K562 (cell line): ENCODE measurements around the gene PPP1R16B. TPM values are rescaled to one million over a fixed set of nuclear protein-coding genes. Genes with fewer than 3 reads are reported as not detected.

Source experiments
- ATAC-seq: fragments of 200-7000 bp; cut with Tn5 transposase; 3 replicates; pipeline ENCODE4 v1.9.1; 2020; ENCODE audit warnings: moderate library complexity
- BruUV-seq: library from RNA; stranded (reverse); fragments of 400-500 nt; replicated peaks from 2 replicates; lab custom pipeline; 2021; lab: Mats Ljungman, UMichigan
- CTCF ChIA-PET: fragments of 300-600 bp; formaldehyde crosslinking; extraction: SDS; loops from one replicate; lab custom pipeline; 2021; ENCODE audit warnings: low intra/inter-chr PET ratio; lab: Yijun Ruan, JAX
- POLR2A ChIA-PET: fragments of 300-600, 350-650 bp; sonication (Branson Sonifier 250); formaldehyde crosslinking; extraction: SDS; loops from one replicate; lab custom pipeline; 2021; ENCODE audit warnings: antibody characterized with exemption, inconsistent platforms; lab: Yijun Ruan, JAX
- DNase-seq, 4 experiments: peaks; one replicate each; pipeline versions ENCODE4 v3.0.0 to v3.0.0-alpha.2; 2011 to 2018; ENCODE audit warnings: low spot score in 3 of 4, mixed read lengths in 3 of 4; ENCODE audit errors: extremely low read depth in 1 of 4
- FAIRE-seq: peaks from 2 replicates; lab custom pipeline; 2011; peaks lifted over from hg19 to GRCh38; lab: Jason Lieb, UNC
- H2AFZ ChIP-seq: 2 replicates; pipeline ENCODE4 v1.6.0; 2011; ENCODE audit warnings: low read depth, low read length, control low read depth, inconsistent platforms
- H3K27ac ChIP-seq: fragments of 200-600 bp; 3 replicates; pipeline ENCODE4 v1.8.0; 2011; ENCODE audit warnings: low read depth, mild to moderate bottlenecking, control low read depth, inconsistent platforms, low read length, moderate library complexity, mixed read lengths; ENCODE audit errors: extremely low read depth
- H3K27me3 ChIP-seq, 2 experiments: fragments of 300-600 bp in 1 of 2; 2 replicates in 1 of 2; 3 replicates in 1 of 2; pipeline versions ENCODE4 v1.6.0 to v1.8.0; 2011; ENCODE audit warnings: inconsistent platforms in 2 of 2, low read length in 2 of 2, mild to moderate bottlenecking in 1 of 2, mixed read lengths in 1 of 2, moderate library complexity in 1 of 2; ENCODE audit not compliant: control insufficient read depth in 2 of 2, insufficient read depth in 2 of 2
- H3K36me3 ChIP-seq: fragments of 300-600 bp; 3 replicates; pipeline ENCODE4 v1.8.0; 2011; ENCODE audit warnings: mild to moderate bottlenecking, low read length, inconsistent platforms; ENCODE audit not compliant: control insufficient read depth, insufficient read depth
- H3K4me1 ChIP-seq, 2 experiments: fragments of 200-600 bp in 1 of 2; replicated peaks in 1 of 2; 2 replicates in 1 of 2; 3 replicates in 1 of 2; pipeline versions ENCODE4 v1.5.1 to v1.8.0; 2011; ENCODE audit warnings: inconsistent platforms in 2 of 2, low read length in 2 of 2, mild to moderate bottlenecking in 1 of 2, mixed read lengths in 1 of 2, moderate library complexity in 1 of 2; ENCODE audit not compliant: control insufficient read depth in 2 of 2, insufficient read depth in 2 of 2
- H3K4me2 ChIP-seq: 2 replicates; pipeline ENCODE4 v1.6.1; 2011; ENCODE audit warnings: low read length, control low read depth, inconsistent platforms, mixed read lengths; ENCODE audit not compliant: insufficient read depth
- H3K4me3 ChIP-seq: fragments of 200-600 bp; sonication (generic), shearing (Covaris generic); 2 replicates; pipeline ENCODE4 v1.5.1; 2016; ENCODE audit warnings: control low read depth, inconsistent platforms
- H3K79me2 ChIP-seq: fragments of 200-600 bp; 3 replicates; pipeline ENCODE4 v1.8.0; 2011; ENCODE audit warnings: low read length, inconsistent platforms; ENCODE audit not compliant: control insufficient read depth, insufficient read depth
- H3K9ac ChIP-seq, 2 experiments: 2 replicates each; pipeline versions ENCODE4 v1.6.0 to v1.6.1; 2011; ENCODE audit warnings: low read depth in 2 of 2, low read length in 2 of 2, control low read depth in 1 of 2, inconsistent platforms in 1 of 2, mild to moderate bottlenecking in 1 of 2, mixed read lengths in 1 of 2; ENCODE audit not compliant: insufficient read depth in 1 of 2
- H3K9me1 ChIP-seq: one replicate; pipeline ENCODE4 v1.6.0; 2011; ENCODE audit warnings: inconsistent platforms, mild to moderate bottlenecking, low read length, moderate library complexity; ENCODE audit not compliant: control insufficient read depth, insufficient read depth
- H3K9me3 ChIP-seq: replicated peaks from 2 replicates; pipeline ENCODE4 v1.5.1; 2011; ENCODE audit warnings: low read depth, low read length, inconsistent platforms; ENCODE audit not compliant: control insufficient read depth, insufficient read depth
- H4K20me1 ChIP-seq: replicated peaks from 2 replicates; pipeline ENCODE4 v1.6.1; 2011; ENCODE audit warnings: low read length, inconsistent platforms, mixed read lengths; ENCODE audit not compliant: control insufficient read depth, insufficient read depth
- CSDE1 ChIP-seq, 2 experiments: fragments of 450-650 bp; IDR thresholded peaks; 2 replicates each; pipeline ENCODE4 v1.6.1; 2016; ENCODE audit warnings: mild to moderate bottlenecking in 1 of 2
- KDM2B ChIP-seq: fragments of 250-450 bp; sonication (Bioruptor Pico); IDR thresholded peaks from 2 replicates; pipeline ENCODE4 v1.8.0; 2021; ENCODE audit warnings: mild to moderate bottlenecking, moderate library complexity
- SPI1 ChIP-seq: IDR thresholded peaks from 2 replicates; pipeline ENCODE4 v1.6.1; 2011; ENCODE audit warnings: low read depth, low read length, control low read depth, borderline replicate concordance
- TAF9B ChIP-seq: fragments of 450-650 bp; IDR thresholded peaks from 2 replicates; pipeline ENCODE4 v1.6.1; 2018; ENCODE audit warnings: mild to moderate bottlenecking; ENCODE audit not compliant: partially characterized antibody
- ZEB2 ChIP-seq: fragments of 450-650 bp; IDR thresholded peaks from 2 replicates; pipeline ENCODE4 v1.6.1; 2016
- ZNF79 ChIP-seq: fragments of 250-450 bp; sonication (Bioruptor Pico); IDR thresholded peaks from 2 replicates; pipeline ENCODE4 v1.4.0; 2020; ENCODE audit warnings: low read depth, mild to moderate bottlenecking, moderate library complexity
- WGBS: fragments of 100-300 bp; shearing (Covaris generic); methylation state at CpG from one replicate; pipeline ENCODE4 v1.1.6; 2016; ENCODE audit warnings: low coverage, mixed read lengths; ENCODE audit not compliant: insufficient coverage; ENCODE audit errors: missing lambda C conversion rate; 5-methylcytosine and 5-hydroxymethylcytosine counted together
- in situ Hi-C: fragments of 300-500 bp; cut with MboI; formaldehyde crosslinking; loops from 4 replicates; pipeline ENCODE4 v1.15.0; 2018; ENCODE audit warnings: inconsistent platforms, mixed read lengths
- intact Hi-C: fragments of 100-400 bp; cut with micrococcal nuclease; formaldehyde crosslinking; loops from 2 replicates; pipeline ENCODE4 v1.14.2; 2022
- polyA plus RNA-seq, 8 experiments: library from polyadenylated mRNA; depleted of rRNA in 4 of 8; stranded (reverse) in 5 of 8; unstranded in 3 of 8; fragments of >200 nt; fragmentation: Nextera tagmentation in 2 of 8; fragmentation: Illumina TruSeq in 1 of 8; extraction: Ambion mirVana in 2 of 8; extraction: Trizol in 1 of 8; gene quantifications; 2 replicates each; pipeline versions ENCODE4 v1.2.1 to v1.2.3, GENCODE V29; 2011 to 2014; ENCODE audit warnings: inconsistent platforms in 1 of 8, missing spikeins in 1 of 8
- total RNA-seq, 7 experiments: library from RNA; depleted of rRNA in 6 of 7; stranded (reverse); fragments of >200 nt in 6 of 7; fragmentation: Illumina TruSeq in 2 of 7; extraction: Trizol in 2 of 7; gene quantifications; 2 replicates each; pipeline versions ENCODE4 v1.2.1 to v1.2.3, GENCODE V29; 2011 to 2021; ENCODE audit warnings: low replicate concordance in 1 of 7
- TF ChIP-seq, protein P1 (sequence below): sonication (generic); formaldehyde crosslinking; IDR thresholded peaks from 2 replicates; pipeline ENCODE4 v1.8.1; 2023; ENCODE audit warnings: mild to moderate bottlenecking, missing genetic modification reagents
- TF ChIP-seq, protein P2 (sequence below): sonication (generic); formaldehyde crosslinking; IDR thresholded peaks from 2 replicates; pipeline ENCODE4 v1.5.0; 2020; ENCODE audit warnings: missing genetic modification reagents
- TF ChIP-seq, protein P3 (sequence below): fragments of 450-650 bp; IDR thresholded peaks from 2 replicates; pipeline ENCODE4 v1.6.1; 2016; ENCODE audit warnings: mild to moderate bottlenecking

The PPP1R16B gene
- total and polyA plus RNA-seq, 9 of the 15 experiments (the other 6 are each of a cell fraction or from before 2014, with no cell fraction given), result 1.5 to 11.5 (median 6.8) TPM

DNA sequence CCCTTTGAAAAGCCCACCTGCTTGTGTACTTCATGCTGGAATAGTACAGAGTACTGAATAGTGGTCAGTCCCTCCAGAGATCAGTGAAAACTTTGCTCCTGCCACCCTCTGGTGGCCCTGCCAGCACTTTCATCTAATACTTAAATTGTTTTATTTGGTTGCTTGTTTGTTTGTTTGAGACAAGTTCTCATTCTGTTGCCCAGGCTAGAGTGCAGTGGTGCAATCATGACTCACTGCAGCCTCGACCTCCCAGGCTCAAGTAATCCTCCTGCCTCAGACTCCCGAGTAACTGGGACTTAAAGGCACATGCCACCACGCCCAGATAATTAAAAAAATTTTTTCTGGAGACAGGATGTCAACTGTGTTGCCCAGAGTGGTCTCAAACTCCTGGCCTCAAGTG is 129.8 kb downstream of the PPP1R16B start (continued):
- TF ChIP-seq, protein P1, sequence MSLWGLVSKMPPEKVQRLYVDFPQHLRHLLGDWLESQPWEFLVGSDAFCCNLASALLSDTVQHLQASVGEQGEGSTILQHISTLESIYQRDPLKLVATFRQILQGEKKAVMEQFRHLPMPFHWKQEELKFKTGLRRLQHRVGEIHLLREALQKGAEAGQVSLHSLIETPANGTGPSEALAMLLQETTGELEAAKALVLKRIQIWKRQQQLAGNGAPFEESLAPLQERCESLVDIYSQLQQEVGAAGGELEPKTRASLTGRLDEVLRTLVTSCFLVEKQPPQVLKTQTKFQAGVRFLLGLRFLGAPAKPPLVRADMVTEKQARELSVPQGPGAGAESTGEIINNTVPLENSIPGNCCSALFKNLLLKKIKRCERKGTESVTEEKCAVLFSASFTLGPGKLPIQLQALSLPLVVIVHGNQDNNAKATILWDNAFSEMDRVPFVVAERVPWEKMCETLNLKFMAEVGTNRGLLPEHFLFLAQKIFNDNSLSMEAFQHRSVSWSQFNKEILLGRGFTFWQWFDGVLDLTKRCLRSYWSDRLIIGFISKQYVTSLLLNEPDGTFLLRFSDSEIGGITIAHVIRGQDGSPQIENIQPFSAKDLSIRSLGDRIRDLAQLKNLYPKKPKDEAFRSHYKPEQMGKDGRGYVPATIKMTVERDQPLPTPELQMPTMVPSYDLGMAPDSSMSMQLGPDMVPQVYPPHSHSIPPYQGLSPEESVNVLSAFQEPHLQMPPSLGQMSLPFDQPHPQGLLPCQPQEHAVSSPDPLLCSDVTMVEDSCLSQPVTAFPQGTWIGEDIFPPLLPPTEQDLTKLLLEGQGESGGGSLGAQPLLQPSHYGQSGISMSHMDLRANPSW (CRISPR knock-in tag), result no peak

DNA sequence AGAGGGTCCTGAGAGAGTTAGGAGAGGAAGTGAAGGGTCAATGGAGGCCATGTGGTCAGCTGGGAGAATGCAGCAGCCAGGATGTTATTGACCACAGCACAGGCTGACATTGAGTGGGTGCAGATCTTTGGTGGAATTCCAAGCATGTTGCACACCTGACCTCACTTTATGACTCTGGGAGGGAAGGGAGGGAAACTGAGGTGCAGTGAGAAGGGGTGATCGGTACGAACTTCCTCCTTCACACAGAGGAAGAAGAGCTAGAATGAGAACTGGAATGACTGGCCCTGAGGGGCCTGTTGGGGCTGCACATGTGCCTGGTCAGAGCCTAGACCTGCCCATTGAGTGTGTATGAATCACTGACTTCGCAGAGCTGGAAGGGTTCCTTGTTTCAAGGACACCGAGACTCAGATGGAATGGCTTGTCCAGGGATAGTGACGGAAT is 130.5 kb downstream of the PPP1R16B start:
- H3K9me3 ChIP-seq, result no peaks in the 10 kb centered on the region
- TF ChIP-seq SPI1, result 0 out of 2 replicates have a peak, but pooled peaks have one; percentile 39
- TF ChIP-seq ZNF79, result no peak
- TF ChIP-seq, protein P2, sequence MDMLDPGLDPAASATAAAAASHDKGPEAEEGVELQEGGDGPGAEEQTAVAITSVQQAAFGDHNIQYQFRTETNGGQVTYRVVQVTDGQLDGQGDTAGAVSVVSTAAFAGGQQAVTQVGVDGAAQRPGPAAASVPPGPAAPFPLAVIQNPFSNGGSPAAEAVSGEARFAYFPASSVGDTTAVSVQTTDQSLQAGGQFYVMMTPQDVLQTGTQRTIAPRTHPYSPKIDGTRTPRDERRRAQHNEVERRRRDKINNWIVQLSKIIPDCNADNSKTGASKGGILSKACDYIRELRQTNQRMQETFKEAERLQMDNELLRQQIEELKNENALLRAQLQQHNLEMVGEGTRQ (CRISPR knock-in tag), result 0 out of 2 replicates have a peak, but pooled peaks have one; percentile 5
- TF ChIP-seq KDM2B, result no peak
- no peak for TF ChIP-seq CSDE1 (IDR thresholded peaks at IDR 0.05)
- TF ChIP-seq, protein P3, sequence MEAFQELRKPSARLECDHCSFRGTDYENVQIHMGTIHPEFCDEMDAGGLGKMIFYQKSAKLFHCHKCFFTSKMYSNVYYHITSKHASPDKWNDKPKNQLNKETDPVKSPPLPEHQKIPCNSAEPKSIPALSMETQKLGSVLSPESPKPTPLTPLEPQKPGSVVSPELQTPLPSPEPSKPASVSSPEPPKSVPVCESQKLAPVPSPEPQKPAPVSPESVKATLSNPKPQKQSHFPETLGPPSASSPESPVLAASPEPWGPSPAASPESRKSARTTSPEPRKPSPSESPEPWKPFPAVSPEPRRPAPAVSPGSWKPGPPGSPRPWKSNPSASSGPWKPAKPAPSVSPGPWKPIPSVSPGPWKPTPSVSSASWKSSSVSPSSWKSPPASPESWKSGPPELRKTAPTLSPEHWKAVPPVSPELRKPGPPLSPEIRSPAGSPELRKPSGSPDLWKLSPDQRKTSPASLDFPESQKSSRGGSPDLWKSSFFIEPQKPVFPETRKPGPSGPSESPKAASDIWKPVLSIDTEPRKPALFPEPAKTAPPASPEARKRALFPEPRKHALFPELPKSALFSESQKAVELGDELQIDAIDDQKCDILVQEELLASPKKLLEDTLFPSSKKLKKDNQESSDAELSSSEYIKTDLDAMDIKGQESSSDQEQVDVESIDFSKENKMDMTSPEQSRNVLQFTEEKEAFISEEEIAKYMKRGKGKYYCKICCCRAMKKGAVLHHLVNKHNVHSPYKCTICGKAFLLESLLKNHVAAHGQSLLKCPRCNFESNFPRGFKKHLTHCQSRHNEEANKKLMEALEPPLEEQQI, result no peak
- no peak for TF ChIP-seq ZEB2
- TF ChIP-seq TAF9B, result no peak
- TF ChIP-seq, all 486 proteins: peak for 2
- intact Hi-C loops (no loop called here), in situ Hi-C loops (no loop called here)
- Histone ChIP-seq H3K4me2 (no peak overlapping the region), H3K27me3 (no peaks in the 10 kb centered on the region), H3K4me3 (no peak overlapping the region), H3K9ac (peak overlapping the region in 1 of 2 experiments; percentile 12; a peak in 1 of 4 replicates), H2AFZ (no peak overlapping the region), H3K9me1 (peaks cover 14% of the 10 kb centered on the region), H3K4me1 (peaks cover 0 to 38% of the 10 kb centered on the region in 2 experiments; a peak in 3 of 5 replicates), H4K20me1 (peaks cover 43% of the 10 kb centered on the region), H3K79me2 (peaks cover 100% of the 10 kb centered on the region), H3K36me3 (peaks cover 99% of the 10 kb centered on the region), H3K27ac (peak overlapping the region; percentile 35; the same call in 1 of the 3 replicates)
- FAIRE-seq (no peak), DNase-seq (no peak), ATAC-seq (0 out of 3 replicates have a peak, but pooled peaks have one; percentile 17)
- ChIA-PET CTCF (interaction anchor here (0.7 kb wide), 1 partner anchor 77 kb away, joined by 3 read pairs; no protein-coding TSS in a partner anchor), POLR2A (interaction anchor here (0.6 to 4.4 kb wide), 8 partner anchors 7 to 172 kb away, joined by 3 to 20 read pairs (median 5); partner anchors contain the start of genes DHX35 and FAM83D)
- WGBS, result 96% methylated on average over 5 of the region's 5 CpGs
- BruUV-seq, result no TSS peak
